Mucosa of stomach (tissue), 1 donor: Measurements from ENCODE around the gene KCNAB3.

Experiments
- H3K27me3 ChIP-seq: one replicate; pipeline ENCODE4 v1.7.0; 2013; ENCODE audit warnings: mild to moderate bottlenecking, low read length; ENCODE audit not compliant: control insufficient read depth, insufficient read depth
- H3K36me3 ChIP-seq: one replicate; pipeline ENCODE4 v1.7.0; 2013; ENCODE audit warnings: low read length; ENCODE audit not compliant: control insufficient read depth, insufficient read depth
- H3K4me1 ChIP-seq: one replicate; pipeline ENCODE4 v1.7.0; 2013; ENCODE audit warnings: mild to moderate bottlenecking, low read length; ENCODE audit not compliant: control insufficient read depth, insufficient read depth
- H3K4me3 ChIP-seq: one replicate; pipeline ENCODE4 v1.7.0; 2013; ENCODE audit warnings: low read length
- H3K9ac ChIP-seq: one replicate; pipeline ENCODE4 v1.7.0; 2013; ENCODE audit warnings: mild to moderate bottlenecking, low read length, moderate library complexity
- H3K9me3 ChIP-seq: one replicate; pipeline ENCODE4 v1.7.0; 2013; ENCODE audit warnings: mild to moderate bottlenecking, low read length, moderate library complexity; ENCODE audit not compliant: control insufficient read depth
- donor health status: Pancreatic carcinoma.

Gene KCNAB3

DNA sequence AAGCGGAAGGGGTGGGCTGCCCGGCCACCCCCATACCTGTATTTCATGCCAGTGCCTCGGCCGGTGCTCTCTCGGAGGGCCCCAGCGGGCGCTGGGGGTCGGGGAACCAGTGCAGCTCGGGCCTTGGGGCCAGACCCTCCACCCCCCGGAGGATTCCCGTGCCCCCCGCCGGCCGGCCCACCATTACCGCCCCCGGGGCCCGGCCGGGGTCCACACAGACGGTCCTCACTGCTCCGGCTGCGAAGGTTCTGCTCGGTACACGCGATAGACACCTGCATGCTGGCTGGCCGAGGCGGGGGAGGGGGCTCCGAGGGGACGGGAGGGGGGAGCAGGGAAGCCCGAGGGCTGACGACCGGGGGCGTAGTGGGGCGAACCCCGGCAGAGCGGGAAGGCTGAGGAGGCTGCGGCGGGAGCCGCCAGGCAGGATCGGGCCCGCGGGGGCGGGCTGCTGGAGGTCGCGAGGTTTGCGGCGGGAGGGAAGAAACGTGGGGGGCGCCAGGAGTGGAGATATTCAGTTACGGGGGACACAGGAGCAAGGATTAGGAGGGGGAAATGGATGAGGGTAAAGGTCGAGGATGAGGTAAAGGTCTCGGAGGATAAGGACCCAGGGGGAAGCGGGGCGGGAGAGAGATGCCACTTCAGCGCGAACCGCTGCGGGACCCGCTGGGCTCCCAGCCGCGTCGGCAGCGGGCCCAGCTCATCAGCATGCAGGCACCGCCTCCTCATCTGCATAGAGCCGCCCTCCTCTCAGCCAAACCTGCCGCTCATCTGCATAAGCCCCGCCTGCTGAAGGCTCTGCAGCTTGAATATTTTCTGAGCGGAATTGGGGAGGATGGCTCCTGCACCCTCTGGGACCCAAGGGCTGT is at the start of gene KCNAB3:
KCNAB3 (minus strand) TSS at position 699 of the 866 bp plus-strand sequence; CDS start at position 278, 421 bp downstream.
- no peaks in the 10 kb centered on the region for H3K27me3 ChIP-seq
- no peaks in the 10 kb centered on the region for H3K9me3 ChIP-seq
- no peak within 1 kb of the TSS for H3K9ac ChIP-seq
- H3K4me1 ChIP-seq = peaks cover 19% of the 10 kb centered on the region
- no peaks in the 10 kb centered on the region for H3K36me3 ChIP-seq
- no peak within 1 kb of the TSS for H3K4me3 ChIP-seq

DNA sequence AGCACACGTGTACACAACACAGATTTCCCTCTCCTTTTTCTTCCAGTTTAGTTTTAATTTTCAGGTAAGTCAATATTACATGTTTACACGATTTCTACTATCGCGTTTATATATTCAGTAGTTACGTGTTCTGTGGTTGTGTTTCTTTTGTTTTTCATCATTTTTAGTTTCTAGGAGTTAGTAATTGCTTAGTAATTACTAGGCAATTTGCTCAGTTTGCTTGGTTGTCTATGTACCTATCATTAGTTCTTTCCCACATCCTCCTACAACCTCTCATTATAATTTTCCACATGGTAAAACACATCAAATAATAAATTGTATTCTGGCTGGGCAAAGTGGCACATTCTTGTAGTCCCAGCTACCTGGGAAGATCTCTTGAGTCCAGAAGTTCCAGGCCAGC is 48.1 kb upstream of the KCNAB3 start:
- Histone ChIP-seq H3K9ac (no peak overlapping the region), H3K36me3 (no peaks in the 10 kb centered on the region), H3K4me1 (no peaks in the 10 kb centered on the region), H3K27me3 (peaks cover 6% of the 10 kb centered on the region), H3K4me3 (no peak overlapping the region), H3K9me3 (no peaks in the 10 kb centered on the region)

DNA sequence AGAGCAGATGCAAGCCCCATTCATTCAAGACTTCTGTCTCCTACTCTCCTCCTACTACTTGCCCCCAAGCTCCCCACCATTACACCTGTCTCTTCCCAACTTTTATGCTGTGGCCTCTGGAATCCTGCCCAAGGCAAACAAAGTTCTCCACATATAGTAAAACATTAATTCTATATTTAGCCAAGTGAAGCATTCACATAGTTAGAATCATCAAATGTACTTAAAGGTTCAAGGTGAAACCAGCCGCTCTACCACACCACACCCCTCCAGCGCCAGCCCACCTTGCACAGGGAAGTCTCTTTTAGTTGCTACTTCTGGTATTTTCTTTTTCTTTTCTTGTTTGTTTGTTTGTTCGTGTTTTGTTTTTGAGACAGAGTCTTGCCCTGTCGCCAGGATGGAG is 47.4 kb upstream of the KCNAB3 start:
- Histone ChIP-seq H3K9ac (no peak overlapping the region), H3K4me3 (no peak overlapping the region), H3K4me1 (no peaks in the 10 kb centered on the region), H3K36me3 (no peaks in the 10 kb centered on the region), H3K27me3 (peaks cover 6% of the 10 kb centered on the region), H3K9me3 (no peaks in the 10 kb centered on the region)

DNA sequence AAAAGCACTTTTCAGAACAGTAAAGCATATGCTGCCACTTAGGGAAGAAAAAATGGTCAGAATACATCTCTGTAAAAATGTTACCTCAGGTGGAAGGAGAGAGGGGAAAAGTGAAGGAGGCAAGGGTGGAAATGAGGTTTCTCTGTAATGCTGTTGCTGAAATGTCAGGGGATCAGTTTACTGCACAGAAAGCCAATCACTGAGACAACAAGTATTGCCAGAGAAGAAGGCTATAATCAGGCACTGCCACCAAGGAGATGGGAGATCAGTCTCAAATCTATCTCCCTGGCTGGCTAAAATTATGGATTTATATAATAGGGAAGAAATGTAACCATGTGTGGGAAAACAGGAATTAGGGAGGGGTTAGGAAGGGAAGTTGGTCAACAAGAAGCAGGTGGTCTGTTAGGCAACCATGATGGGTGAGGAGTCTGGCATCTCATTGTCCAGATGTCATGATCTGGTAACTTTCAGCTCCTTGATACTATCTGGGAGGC is 45.0 kb upstream of the KCNAB3 start:
- Histone ChIP-seq H3K27me3 (no peaks in the 10 kb centered on the region), H3K9ac (no peak overlapping the region), H3K36me3 (no peaks in the 10 kb centered on the region), H3K9me3 (no peaks in the 10 kb centered on the region), H3K4me3 (no peak overlapping the region), H3K4me1 (no peaks in the 10 kb centered on the region)

DNA sequence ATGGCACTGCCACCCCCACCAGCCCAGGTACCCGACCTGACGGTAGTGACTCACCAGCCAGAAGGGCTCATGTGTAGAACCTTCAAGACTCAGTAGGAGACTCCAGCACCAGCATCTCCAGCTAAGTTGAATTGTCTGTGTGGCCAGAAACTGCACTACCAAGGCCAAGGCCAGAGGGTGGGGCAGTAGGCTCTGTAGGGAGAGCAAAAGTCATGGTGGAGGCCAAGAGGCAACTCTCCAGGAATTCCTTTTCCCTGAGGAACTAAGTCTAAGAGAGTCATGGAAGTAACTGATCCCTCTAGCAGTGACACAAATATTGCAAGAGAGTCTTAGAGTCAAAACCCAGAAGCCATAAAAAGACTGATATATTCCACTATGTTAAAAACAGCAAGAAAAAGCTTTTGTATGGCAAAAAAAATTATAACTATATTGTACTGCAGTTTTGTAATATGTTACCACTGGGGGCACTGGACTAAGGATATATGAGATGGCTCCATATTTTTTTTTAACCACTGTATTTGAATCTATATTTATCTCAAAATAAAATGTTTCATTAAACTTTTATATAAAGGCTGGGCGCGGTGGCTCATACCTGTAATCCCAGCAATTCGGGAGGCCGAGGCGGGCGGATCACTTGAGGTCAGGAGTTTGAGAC is 42.6 kb upstream of the KCNAB3 start:
- no peak overlapping the region for H3K9ac ChIP-seq

DNA sequence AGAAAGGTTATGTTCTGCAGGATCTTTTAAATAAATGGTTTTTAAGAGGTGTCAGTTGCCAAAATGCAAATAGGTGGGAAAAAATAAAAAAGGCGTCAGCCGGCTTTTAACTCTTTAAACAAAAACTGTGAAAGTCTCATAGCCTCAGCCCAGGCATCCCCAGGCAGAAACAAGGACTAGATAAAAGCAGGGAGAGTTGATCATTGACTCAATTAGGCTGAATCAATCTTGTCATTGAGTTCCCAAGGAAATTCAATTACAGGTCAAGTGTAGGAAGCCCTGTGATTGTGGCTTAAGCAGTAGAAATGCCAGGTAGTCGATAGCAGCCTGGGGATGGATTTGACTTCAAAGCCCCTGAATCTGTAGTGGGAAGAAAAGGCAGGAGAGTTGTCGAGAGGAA is 42.0 kb upstream of the KCNAB3 start:
- no peaks in the 10 kb centered on the region for H3K4me1 ChIP-seq
- no peaks in the 10 kb centered on the region for H3K27me3 ChIP-seq
- no peak overlapping the region for H3K4me3 ChIP-seq
- H3K9ac ChIP-seq = no peak overlapping the region
- H3K9me3 ChIP-seq = no peaks in the 10 kb centered on the region
- H3K36me3 ChIP-seq = no peaks in the 10 kb centered on the region

More for the DNA sequence above, 42.6 kb upstream of the KCNAB3 start:
- no peaks in the 10 kb centered on the region for H3K27me3 ChIP-seq
- H3K4me3 ChIP-seq = no peak overlapping the region
- no peaks in the 10 kb centered on the region for H3K36me3 ChIP-seq
- H3K4me1 ChIP-seq = no peaks in the 10 kb centered on the region
- no peaks in the 10 kb centered on the region for H3K9me3 ChIP-seq

DNA sequence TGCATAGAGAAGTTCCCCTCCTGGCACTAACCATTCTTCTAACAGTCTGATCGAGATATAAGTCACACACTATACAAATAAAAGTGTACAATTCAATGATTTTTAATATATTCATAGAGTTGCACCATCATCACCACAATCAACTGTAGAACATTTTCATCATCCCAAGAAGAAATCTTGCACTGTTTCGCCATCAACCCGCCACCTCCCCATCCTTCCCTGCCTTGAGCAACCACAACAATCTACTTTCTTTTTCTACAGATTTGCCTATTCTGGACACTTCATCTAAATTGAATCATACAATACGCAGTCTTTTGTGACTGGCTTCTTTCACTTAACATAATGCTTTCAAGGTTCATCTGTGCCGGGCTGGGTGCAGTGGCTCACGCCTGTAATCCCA is 39.8 kb upstream of the KCNAB3 start:
- no peaks in the 10 kb centered on the region for H3K9me3 ChIP-seq
- no peaks in the 10 kb centered on the region for H3K27me3 ChIP-seq
- no peaks in the 10 kb centered on the region for H3K4me1 ChIP-seq
- H3K9ac ChIP-seq = no peak overlapping the region
- no peaks in the 10 kb centered on the region for H3K36me3 ChIP-seq
- H3K4me3 ChIP-seq = no peak overlapping the region

DNA sequence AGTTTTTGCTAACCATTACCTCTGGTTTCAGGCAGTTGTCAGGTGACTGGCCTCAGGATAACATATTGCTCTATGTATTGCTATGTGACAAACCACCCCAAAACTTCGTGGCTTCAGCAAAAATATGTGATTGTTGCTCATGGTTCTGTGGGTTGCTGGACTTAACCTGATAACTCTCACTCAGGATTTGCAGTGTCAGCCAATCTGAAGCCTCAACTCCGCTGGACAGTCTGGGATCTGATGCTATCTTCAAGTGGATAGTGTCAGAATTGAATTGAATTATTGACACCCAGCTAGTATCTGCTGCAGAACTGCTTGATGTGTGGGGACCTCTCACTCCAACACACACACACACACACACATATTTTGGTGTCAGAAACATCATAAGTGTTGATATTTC is 38.1 kb upstream of the KCNAB3 start:
- Histone ChIP-seq H3K9ac (no peak overlapping the region), H3K4me3 (no peak overlapping the region), H3K27me3 (no peaks in the 10 kb centered on the region), H3K36me3 (no peaks in the 10 kb centered on the region), H3K9me3 (no peaks in the 10 kb centered on the region), H3K4me1 (no peaks in the 10 kb centered on the region)

DNA sequence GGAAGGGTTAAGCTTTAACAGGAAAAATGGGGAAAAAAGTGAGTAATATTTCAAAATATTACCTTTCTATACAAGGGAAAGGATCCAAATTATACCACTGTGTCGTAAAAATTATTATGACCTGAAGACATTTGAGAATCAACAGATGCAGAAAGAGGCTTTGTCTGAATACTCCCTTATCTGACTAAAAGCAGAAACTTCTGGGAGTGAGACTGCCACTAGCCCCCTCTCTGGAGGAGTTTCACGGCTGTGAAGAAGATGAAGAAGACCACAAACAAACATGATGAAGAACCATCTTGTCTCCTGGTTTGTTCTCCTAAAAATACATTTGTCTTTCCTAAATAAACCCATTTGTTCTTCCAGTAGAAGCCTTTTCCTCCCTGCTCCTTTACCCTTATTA is 31.8 kb upstream of the KCNAB3 start:
- Histone ChIP-seq H3K9me3 (no peaks in the 10 kb centered on the region), H3K36me3 (no peaks in the 10 kb centered on the region), H3K9ac (no peak overlapping the region), H3K4me3 (no peak overlapping the region), H3K27me3 (peaks cover 3% of the 10 kb centered on the region), H3K4me1 (no peaks in the 10 kb centered on the region)

DNA sequence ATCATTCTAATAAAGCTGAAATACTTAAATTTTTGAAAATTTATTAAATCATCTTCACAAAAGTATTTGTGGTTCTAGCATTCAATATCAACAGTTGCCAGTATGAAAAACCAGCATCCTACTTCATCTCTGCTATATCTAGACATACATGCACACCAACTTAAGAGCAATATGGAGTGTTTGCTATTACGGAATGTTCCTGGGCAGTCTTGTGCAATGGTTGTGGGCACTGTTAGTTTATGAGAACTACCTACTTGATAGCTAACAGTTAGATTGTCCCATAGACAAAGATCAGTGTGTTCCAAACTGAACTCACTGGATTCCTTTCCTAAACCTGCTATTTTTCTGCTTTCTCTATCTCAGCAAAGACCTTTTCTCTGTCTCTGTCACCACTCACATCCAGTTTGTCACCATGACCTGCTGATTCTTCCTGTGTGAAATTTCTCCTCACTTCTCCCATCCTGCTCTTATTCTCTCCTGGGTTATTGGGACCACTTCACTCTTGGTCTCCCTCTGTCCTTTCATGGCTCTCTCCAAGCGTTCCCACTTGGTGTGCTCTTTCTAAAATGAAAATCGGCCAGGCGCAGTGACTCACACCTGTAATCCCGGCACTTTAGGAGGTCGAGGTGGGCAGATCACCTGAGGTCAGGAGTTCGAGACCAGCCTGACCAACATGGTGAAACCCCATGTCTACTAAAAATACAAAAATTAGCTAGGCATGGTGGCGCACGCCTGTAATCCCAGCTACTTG is 30.0 kb upstream of the KCNAB3 start:
- Histone ChIP-seq H3K9ac (no peak overlapping the region), H3K9me3 (no peaks in the 10 kb centered on the region), H3K4me1 (no peaks in the 10 kb centered on the region), H3K27me3 (peaks cover 3% of the 10 kb centered on the region), H3K4me3 (no peak overlapping the region), H3K36me3 (no peaks in the 10 kb centered on the region)

DNA sequence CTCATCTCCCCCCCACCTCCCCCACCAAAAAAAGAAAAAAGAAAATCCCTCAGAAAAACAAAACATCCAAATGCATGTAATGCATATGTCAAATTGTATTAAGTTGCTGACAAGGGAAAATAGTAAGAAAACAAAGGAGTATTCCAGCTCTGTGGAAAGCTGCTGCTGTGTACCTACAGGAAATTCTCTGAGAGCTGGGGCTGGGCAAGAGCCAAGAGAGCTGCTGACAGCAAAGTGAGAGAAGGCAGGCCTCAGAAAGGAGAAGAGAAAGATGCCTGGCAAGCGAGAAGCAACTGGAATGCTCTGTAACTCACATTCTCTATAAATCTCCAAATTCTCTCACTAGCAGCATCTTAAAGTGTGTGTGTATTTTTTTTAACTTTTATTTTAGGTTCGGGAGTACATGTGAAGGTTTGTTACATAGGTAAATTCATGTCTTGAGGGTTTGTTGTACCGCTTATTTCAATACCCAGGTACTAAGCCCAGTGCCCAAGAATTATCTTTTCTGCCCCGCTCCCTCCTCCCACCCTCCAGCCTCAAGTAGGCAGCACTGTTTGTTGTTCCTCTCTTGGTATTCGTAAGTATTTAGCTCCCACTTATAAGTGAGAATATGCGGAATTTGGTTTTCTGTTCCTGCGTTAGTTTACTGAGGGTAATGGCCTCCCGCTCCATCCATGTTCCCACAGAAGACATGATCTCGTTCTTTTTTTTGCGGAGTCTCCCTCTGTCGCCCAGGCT is 26.7 kb upstream of the KCNAB3 start:
- Histone ChIP-seq H3K9me3 (no peaks in the 10 kb centered on the region), H3K27me3 (no peaks in the 10 kb centered on the region), H3K4me1 (no peaks in the 10 kb centered on the region), H3K4me3 (no peak overlapping the region), H3K36me3 (no peaks in the 10 kb centered on the region), H3K9ac (no peak overlapping the region)
